ENCODE results near the gene APLF.

APLF gene

GRCh38 chr2:68560545-68560944, 93.2 kb downstream of the APLF start:
- TF ChIP-seq CTCF (IDR thresholded peaks at IDR 0.05; ENCODE audit: low read depth, low read length, missing control alignments), result no peak
- DNase-seq (ENCODE audit: extremely low read depth, low read depth), result no peak
- no peak overlapping the region for H3K4me3 ChIP-seq (replicated peaks; ENCODE audit: low read depth, low read length)

GRCh38 chr2:68561372-68561771, 94.0 kb downstream of the APLF start:
- no peak overlapping the region for H3K4me3 ChIP-seq (replicated peaks; ENCODE audit: low read depth, low read length)
- TF ChIP-seq CTCF (IDR thresholded peaks at IDR 0.05; ENCODE audit: low read depth, low read length, missing control alignments), result no peak
- DNase-seq (ENCODE audit: extremely low read depth, low read depth), result no peak

GRCh38 chr2:68562934-68563333, 95.5 kb downstream of the APLF start:
- H3K4me3 ChIP-seq (replicated peaks; ENCODE audit: low read depth, low read length), result no peak overlapping the region
- no peak for DNase-seq (ENCODE audit: extremely low read depth, low read depth)
- no peak for TF ChIP-seq CTCF (IDR thresholded peaks at IDR 0.05; ENCODE audit: low read depth, low read length, missing control alignments)

GRCh38 chr2:68564426-68564825, 97.0 kb downstream of the APLF start:
- DNase-seq (ENCODE audit: extremely low read depth, low read depth), result no peak
- no peak overlapping the region for H3K4me3 ChIP-seq (replicated peaks; ENCODE audit: low read depth, low read length)
- TF ChIP-seq CTCF (IDR thresholded peaks at IDR 0.05; ENCODE audit: low read depth, low read length, missing control alignments), result no peak

GRCh38 chr2:68565273-68565672, 97.9 kb downstream of the APLF start:
- no peak overlapping the region for H3K4me3 ChIP-seq (replicated peaks; ENCODE audit: low read depth, low read length)
- no peak for TF ChIP-seq CTCF (IDR thresholded peaks at IDR 0.05; ENCODE audit: low read depth, low read length, missing control alignments)
- no peak for DNase-seq (ENCODE audit: extremely low read depth, low read depth)

- no peak overlapping the region for H3K4me3 ChIP-seq (replicated peaks; ENCODE audit: low read depth, low read length)
- no peak for TF ChIP-seq CTCF (IDR thresholded peaks at IDR 0.05; ENCODE audit: low read depth, low read length, missing control alignments)
- peak; percentile 5 for DNase-seq (ENCODE audit: extremely low read depth, low read depth)
Observed at GRCh38 chr2:68565858-68566257, 98.5 kb downstream of the APLF start.

- H3K4me3 ChIP-seq (replicated peaks; ENCODE audit: low read depth, low read length), result no peak overlapping the region
- DNase-seq (ENCODE audit: extremely low read depth, low read depth), result no peak
- no peak for TF ChIP-seq CTCF (IDR thresholded peaks at IDR 0.05; ENCODE audit: low read depth, low read length, missing control alignments)
Observed at GRCh38 chr2:68566362-68566761, 99.0 kb downstream of the APLF start.

Data from HFF-Myc (cell line).